Ovary (tissue), 3 donors: ENCODE data around the gene SLC5A2.

Experiments used
- CTCF ChIP-seq, 3 donors: fragments of 450-650 bp in 2 of 3; fragments of 200-600 bp in 1 of 3; IDR thresholded peaks; one replicate each; pipeline versions ENCODE4 v1.5.1 to v1.8.0; 2016 to 2022; ENCODE audit warnings: antibody characterized with exemption in 3 of 3, mild to moderate bottlenecking in 1 of 3
- POLR2A ChIP-seq: fragments of 450-650 bp; IDR thresholded peaks from one replicate; pipeline ENCODE4 v1.6.1; 2017; ENCODE audit warnings: antibody characterized with exemption, mild to moderate bottlenecking, moderate library complexity
- donor health status: DM: no; HTN: no; CAD: no.

DNA sequence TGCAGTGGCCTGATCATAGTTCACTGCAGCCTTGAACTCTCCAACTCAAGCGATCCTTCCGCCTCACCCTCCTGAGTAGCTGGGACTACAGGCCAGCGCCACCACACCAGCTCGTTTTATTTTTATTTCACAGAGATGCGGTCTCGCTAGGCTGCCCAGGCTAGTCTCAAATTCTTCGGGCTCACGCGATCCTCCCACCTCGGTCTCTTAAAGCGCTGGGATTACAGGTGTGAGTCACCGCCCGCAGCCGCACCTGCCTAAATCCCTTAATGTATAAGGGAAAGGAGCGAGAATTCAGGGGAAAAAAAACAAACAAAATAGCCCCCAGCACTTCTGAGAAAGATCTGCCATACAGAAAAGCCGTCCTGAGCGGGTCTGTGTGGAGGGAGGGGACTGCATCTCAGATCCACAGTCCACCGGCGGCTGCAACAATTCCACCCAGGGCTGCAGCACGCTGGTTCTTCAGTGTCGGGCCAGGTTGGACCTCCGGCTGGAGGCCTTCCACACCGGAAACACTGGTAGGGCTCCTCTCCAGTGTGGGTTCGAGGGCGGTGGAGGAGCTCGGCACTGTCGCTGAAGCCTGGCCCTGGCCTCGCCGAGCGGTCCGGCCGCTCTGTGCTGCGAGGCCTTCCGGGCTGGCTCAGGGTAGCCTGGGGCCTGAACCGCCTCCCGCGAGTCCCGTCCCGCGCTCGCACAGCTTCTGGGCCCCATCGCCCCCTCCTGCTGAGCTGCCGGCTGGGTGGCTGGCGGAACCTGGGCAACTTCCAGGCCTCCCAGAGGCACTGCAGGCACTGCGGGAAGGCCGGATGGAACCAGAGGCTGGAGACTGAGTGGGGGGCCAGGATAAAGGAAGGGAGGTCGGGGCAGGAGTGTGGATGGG is 47.3 kb upstream of the SLC5A2 start:
- TF ChIP-seq CTCF (IDR thresholded peaks at IDR 0.05) (no peak), POLR2A (no peak)
